SK-N-SH (cell line): ENCODE data around the gene NAA40. TPM values are rescaled to one million over a fixed set of nuclear protein-coding genes. Genes with fewer than 3 reads are reported as not detected.

Experiments
- CTCF ChIA-PET: fragments of 300-600, 350-600 bp; formaldehyde crosslinking; extraction: SDS; loops from one replicate; lab custom pipeline; 2021; lab: Yijun Ruan, JAX
- POLR2A ChIA-PET: fragments of 350-600 bp; sonication (Branson Sonifier 250); formaldehyde crosslinking; extraction: SDS; loops from one replicate; lab custom pipeline; 2020; ENCODE audit warnings: antibody characterized with exemption, inconsistent platforms; lab: Yijun Ruan, JAX
- DNase-seq: peaks from one replicate; pipeline ENCODE4 v3.0.0; 2012
- H2AFZ ChIP-seq: fragments of 200-600 bp; sonication (generic); 2 replicates; pipeline ENCODE4 v1.8.1; 2016; ENCODE audit warnings: antibody characterized with exemption, mild to moderate bottlenecking, low read depth
- H3F3A ChIP-seq: fragments of 200-600 bp; sonication (generic); replicated peaks from 2 replicates; pipeline ENCODE3; 2016; ENCODE audit warnings: antibody characterized with exemption, mild to moderate bottlenecking; ENCODE audit not compliant: insufficient read depth
- H3K27ac ChIP-seq, 2 experiments: fragments of 200-500 bp in 1 of 2; fragments of 200-600 bp in 1 of 2; sonication (Bioruptor generic) in 1 of 2; sonication (generic), shearing (Covaris generic) in 1 of 2; 2 replicates each; pipeline versions ENCODE4 v1.5.1 to v1.6.1; 2014 to 2016; ENCODE audit warnings: low read depth in 2 of 2, inconsistent platforms in 1 of 2, low read length in 1 of 2, mild to moderate bottlenecking in 1 of 2, mixed read lengths in 1 of 2
- H3K27me3 ChIP-seq: fragments of 200-600 bp; sonication (generic), shearing (Covaris generic); 2 replicates; pipeline ENCODE4 v1.6.1; 2016; ENCODE audit warnings: mixed run types; ENCODE audit not compliant: insufficient read depth
- H3K36me3 ChIP-seq, 2 experiments: fragments of 200-500 bp in 1 of 2; fragments of 200-600 bp in 1 of 2; sonication (Bioruptor generic) in 1 of 2; sonication (generic) in 1 of 2; replicated peaks in 1 of 2; 2 replicates each; pipeline versions ENCODE3 to v1.5.1; 2014 to 2016; ENCODE audit warnings: low read length in 1 of 2, mild to moderate bottlenecking in 1 of 2; ENCODE audit not compliant: insufficient read depth in 2 of 2, control insufficient read depth in 1 of 2
- H3K4me1 ChIP-seq, 2 experiments: fragments of 200-500 bp in 1 of 2; fragments of 200-600 bp in 1 of 2; sonication (Bioruptor generic) in 1 of 2; sonication (generic), shearing (Covaris generic) in 1 of 2; 2 replicates each; pipeline versions ENCODE4 v1.5.1 to v1.6.1; 2014 to 2016; ENCODE audit warnings: low read depth in 1 of 2, low read length in 1 of 2, mixed run types in 1 of 2; ENCODE audit not compliant: insufficient read depth in 2 of 2, control insufficient read depth in 1 of 2
- H3K4me2 ChIP-seq: fragments of 200-600 bp; sonication (generic), shearing (Covaris generic); 2 replicates; pipeline ENCODE4 v1.6.1; 2017; ENCODE audit warnings: mixed run types
- H3K4me3 ChIP-seq, 2 experiments: fragments of 200-500 bp in 1 of 2; fragments of 200-600 bp in 1 of 2; sonication (Bioruptor generic) in 1 of 2; sonication (generic), shearing (Covaris generic) in 1 of 2; 2 replicates each; pipeline versions ENCODE4 v1.5.1 to v1.8.1; 2014 to 2016; ENCODE audit warnings: low read depth in 2 of 2, inconsistent platforms in 1 of 2, low read length in 1 of 2, mild to moderate bottlenecking in 1 of 2, mixed read lengths in 1 of 2, moderate library complexity in 1 of 2
- H3K79me2 ChIP-seq: fragments of 200-600 bp; sonication (generic); 2 replicates; pipeline ENCODE4 v1.8.1; 2017; ENCODE audit warnings: mild to moderate bottlenecking; ENCODE audit not compliant: insufficient read depth
- H3K9ac ChIP-seq: fragments of 200-600 bp; sonication (generic); 2 replicates; pipeline ENCODE4 v1.6.1; 2017; ENCODE audit warnings: mixed run types
- H3K9me2 ChIP-seq: fragments of 200-600 bp; sonication (generic); 2 replicates; pipeline ENCODE4 v1.6.1; 2017; ENCODE audit warnings: mixed run types
- H3K9me3 ChIP-seq: fragments of 200-600 bp; sonication (generic); 2 replicates; pipeline ENCODE4 v1.6.1; 2017; ENCODE audit warnings: mixed run types, mild to moderate bottlenecking, moderate library complexity
- H4K20me1 ChIP-seq: fragments of 200-600 bp; sonication (generic); 2 replicates; pipeline ENCODE4 v1.6.1; 2017; ENCODE audit warnings: mild to moderate bottlenecking, mixed run types; ENCODE audit not compliant: insufficient read depth
- ELF1 ChIP-seq: IDR thresholded peaks from 2 replicates; pipeline ENCODE4 v1.4.0; 2012
- EZH2phosphoT487 ChIP-seq: fragments of 200-600 bp; sonication (generic); IDR thresholded peaks from 2 replicates; pipeline ENCODE4 v1.6.1; 2017; ENCODE audit warnings: low read depth, mixed run types, mild to moderate bottlenecking, antibody characterized with exemption, moderate library complexity, borderline replicate concordance
- FOXM1 ChIP-seq: IDR thresholded peaks from 2 replicates; pipeline ENCODE4 v1.4.0; 2012; ENCODE audit warnings: low read depth, mild to moderate bottlenecking
- GATA2 ChIP-seq: sonication (generic); formaldehyde crosslinking; IDR thresholded peaks from 2 replicates; pipeline ENCODE4 v1.5.0; 2020; ENCODE audit warnings: mild to moderate bottlenecking, missing genetic modification reagents
- MAX ChIP-seq: IDR thresholded peaks from 2 replicates; pipeline ENCODE4 v1.4.0; 2012; ENCODE audit warnings: low read depth
- POLR2AphosphoS5 ChIP-seq: IDR thresholded peaks from 2 replicates; pipeline ENCODE4 v1.6.1; 2012; ENCODE audit warnings: low read depth, low read length
- RXRA ChIP-seq: IDR thresholded peaks from 2 replicates; pipeline ENCODE4 v1.4.0; 2012; ENCODE audit warnings: low read depth, mild to moderate bottlenecking, borderline replicate concordance
- SIN3A ChIP-seq: IDR thresholded peaks from 2 replicates; pipeline ENCODE4 v1.6.1; 2012; ENCODE audit warnings: low read depth, mild to moderate bottlenecking, low read length, moderate library complexity, borderline replicate concordance
- USF2 ChIP-seq: fragments of 150-350 bp; IDR thresholded peaks from 2 replicates; pipeline ENCODE4 v1.6.1; 2017; ENCODE audit warnings: antibody characterized with exemption, low read length, low read depth, borderline replicate concordance
- WGBS: methylation state at CpG from one replicate; pipeline ENCODE4 v1.1.6; 2017; ENCODE audit warnings: low lambda C conversion rate; 5-methylcytosine and 5-hydroxymethylcytosine counted together
- polyA plus RNA-seq, 3 experiments: library from polyadenylated mRNA; depleted of rRNA; stranded (reverse); fragments of >200 nt; gene quantifications; 2 replicates each; pipeline ENCODE4 v1.2.3, GENCODE V29; 2012
- TF ChIP-seq, protein P1 (sequence below): fragments of 200-600 bp; sonication (generic); IDR thresholded peaks from 2 replicates; pipeline ENCODE4 v1.6.1; 2017; ENCODE audit warnings: antibody characterized with exemption, mild to moderate bottlenecking, moderate library complexity

The NAA40 gene
- polyA plus RNA-seq, 1 of the 3 experiments (the other 2 are of a cell fraction), result 33.0 TPM

- 88% methylated on average over 9 of the region's 14 CpGs for WGBS
- DNase-seq, result no peak
- Histone ChIP-seq H3K4me3 (no peak overlapping the region; a peak in 1 of 4 replicates), H3K9me3 (no peaks in the 10 kb centered on the region), H3K27ac (no peak overlapping the region; a peak in 1 of 4 replicates)
- TF ChIP-seq, protein P1, sequence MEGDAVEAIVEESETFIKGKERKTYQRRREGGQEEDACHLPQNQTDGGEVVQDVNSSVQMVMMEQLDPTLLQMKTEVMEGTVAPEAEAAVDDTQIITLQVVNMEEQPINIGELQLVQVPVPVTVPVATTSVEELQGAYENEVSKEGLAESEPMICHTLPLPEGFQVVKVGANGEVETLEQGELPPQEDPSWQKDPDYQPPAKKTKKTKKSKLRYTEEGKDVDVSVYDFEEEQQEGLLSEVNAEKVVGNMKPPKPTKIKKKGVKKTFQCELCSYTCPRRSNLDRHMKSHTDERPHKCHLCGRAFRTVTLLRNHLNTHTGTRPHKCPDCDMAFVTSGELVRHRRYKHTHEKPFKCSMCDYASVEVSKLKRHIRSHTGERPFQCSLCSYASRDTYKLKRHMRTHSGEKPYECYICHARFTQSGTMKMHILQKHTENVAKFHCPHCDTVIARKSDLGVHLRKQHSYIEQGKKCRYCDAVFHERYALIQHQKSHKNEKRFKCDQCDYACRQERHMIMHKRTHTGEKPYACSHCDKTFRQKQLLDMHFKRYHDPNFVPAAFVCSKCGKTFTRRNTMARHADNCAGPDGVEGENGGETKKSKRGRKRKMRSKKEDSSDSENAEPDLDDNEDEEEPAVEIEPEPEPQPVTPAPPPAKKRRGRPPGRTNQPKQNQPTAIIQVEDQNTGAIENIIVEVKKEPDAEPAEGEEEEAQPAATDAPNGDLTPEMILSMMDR, result peak; percentile 21
- TF ChIP-seq RXRA, result no peak
- TF ChIP-seq, all 33 proteins: peak for 1
- H2AFZ ChIP-seq, result no peak overlapping the region
- CTCF ChIA-PET, result interaction anchor here (1.0 to 1.5 kb wide), 3 partner anchors 13 to 83 kb away, joined by 4 read pairs; no protein-coding TSS in a partner anchor
- POLR2A ChIA-PET, result interaction anchor here (0.6 kb wide), 1 partner anchor 11 kb away, joined by 4 read pairs; no protein-coding TSS in a partner anchor
- H3K9ac ChIP-seq, result no peak overlapping the region
- H3K79me2 ChIP-seq, result no peaks in the 10 kb centered on the region
- peaks cover 4 to 31% of the 10 kb centered on the region in 2 experiments; a peak in 3 of 4 replicates for H3K4me1 ChIP-seq
- no peaks in the 10 kb centered on the region for H3K27me3 ChIP-seq
- H4K20me1 ChIP-seq, result no peaks in the 10 kb centered on the region
- no peak overlapping the region for H3K4me2 ChIP-seq
- no peaks in the 10 kb centered on the region for H3K9me2 ChIP-seq
- H3F3A ChIP-seq, result no peaks in the 10 kb centered on the region
- no peaks in the 10 kb centered on the region for H3K36me3 ChIP-seq
These were observed 17.8 kb upstream of the NAA40 start for GRCh38 chr11:63920939-63921417.

DNA sequence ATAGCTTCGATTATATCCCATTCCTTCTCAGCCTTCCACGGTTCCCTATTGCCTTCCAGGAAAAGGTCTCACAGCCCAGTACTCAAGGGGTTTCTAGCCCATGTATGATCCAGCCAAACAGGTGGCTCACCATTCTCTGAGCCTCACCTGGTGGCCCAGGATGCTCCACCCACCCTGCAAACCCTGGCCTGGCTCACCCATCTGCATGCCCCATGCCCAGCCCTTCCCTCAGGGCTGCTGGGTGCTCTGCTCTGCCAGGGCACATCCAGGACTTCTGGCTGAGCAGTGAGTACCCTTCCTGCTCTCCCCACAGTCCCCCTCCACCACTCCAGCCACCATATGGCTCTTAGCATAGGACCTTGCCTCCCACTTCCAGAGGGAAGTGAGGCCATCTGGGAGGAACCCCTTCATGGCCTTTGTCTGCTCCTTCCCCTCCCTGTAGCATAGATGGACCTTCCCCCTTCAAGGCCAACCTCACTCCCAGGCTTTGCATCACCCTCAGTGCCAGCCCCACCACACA lies 16.1 kb upstream of the NAA40 start:
- H4K20me1 ChIP-seq, result no peaks in the 10 kb centered on the region
- POLR2A ChIA-PET, result no interaction called here

More for the DNA sequence above, 16.1 kb upstream of the NAA40 start:
- peaks cover 0 to 27% of the 10 kb centered on the region in 2 experiments; a peak in 1 of 4 replicates for H3K4me1 ChIP-seq
- CTCF ChIA-PET, result interaction anchor here (1.0 to 1.5 kb wide), 3 partner anchors 11 to 23 kb away, joined by 3 to 4 read pairs (median 3); no protein-coding TSS in a partner anchor
- H3K9me2 ChIP-seq, result no peaks in the 10 kb centered on the region
- no peaks in the 10 kb centered on the region for H3F3A ChIP-seq
- no peaks in the 10 kb centered on the region for H3K27me3 ChIP-seq
- DNase-seq, result no peak
- H2AFZ ChIP-seq, result no peak overlapping the region
- H3K9ac ChIP-seq, result no peak overlapping the region
- 63% methylated on average over 2 of the region's 2 CpGs for WGBS
- no peak for TF ChIP-seq FOXM1
- TF ChIP-seq USF2, result no peak
- TF ChIP-seq EZH2phosphoT487, result no peak
- TF ChIP-seq MAX, result no peak
- no peak for TF ChIP-seq ELF1
- TF ChIP-seq RXRA, result no peak
- TF ChIP-seq GATA2, result no peak
- TF ChIP-seq POLR2AphosphoS5, result no peak
- TF ChIP-seq SIN3A, result no peak
- H3K9me3 ChIP-seq, result no peaks in the 10 kb centered on the region
- no peaks in the 10 kb centered on the region for H3K36me3 ChIP-seq
- H3K79me2 ChIP-seq, result no peaks in the 10 kb centered on the region
- H3K4me3 ChIP-seq, result no peak overlapping the region
- no peak overlapping the region for H3K4me2 ChIP-seq
- no peak overlapping the region for H3K27ac ChIP-seq
